ENCODE data around the gene IL16. TPM values are rescaled to one million over a fixed set of nuclear protein-coding genes. Genes with fewer than 3 reads are reported as not detected.

The IL16 gene
- total RNA-seq, 1 experiment from 2014 or later: 0.81 TPM

DNA sequence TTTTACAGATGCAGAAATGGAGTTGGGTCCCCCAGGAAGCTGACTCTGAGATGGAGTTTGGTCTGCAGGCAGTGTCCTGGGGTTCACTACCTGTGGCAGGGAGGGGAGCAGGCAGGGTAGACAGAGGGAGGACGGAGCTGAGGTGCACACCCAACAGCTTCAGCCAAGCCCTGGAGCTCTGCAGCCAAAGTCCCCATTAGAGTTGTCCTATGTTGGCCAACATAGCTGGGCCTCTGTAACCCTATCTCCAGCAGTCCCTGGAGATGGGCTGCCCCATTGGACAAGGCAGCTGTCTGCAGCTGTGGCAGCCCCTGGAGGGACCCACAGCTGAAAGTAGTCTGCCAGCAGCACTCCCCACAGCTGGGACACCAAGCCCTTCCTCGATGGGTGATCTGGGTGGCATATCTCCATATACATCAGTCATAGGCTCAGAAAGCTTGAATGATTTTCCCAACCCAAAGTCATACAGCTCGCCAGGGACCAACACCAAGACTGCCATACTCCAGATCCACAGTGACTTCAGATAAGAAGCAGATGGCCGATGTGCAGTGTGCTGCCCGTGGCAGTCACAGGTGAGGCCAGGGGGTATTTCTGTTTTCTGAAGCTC is 95.3 kb downstream of the IL16 start:
- DNase-seq (ENCODE audit: low read depth, low spot score) (no peak), ATAC-seq (no peak)
- Histone ChIP-seq H2AFZ (ENCODE audit: low read depth, low read length, poor library complexity, severe bottlenecking) (no peak overlapping the region), H3K27me3 (ENCODE audit: insufficient read depth, low read length) (no peaks in the 10 kb centered on the region), H3K9me2 (ENCODE audit: insufficient read depth) (no peaks in the 10 kb centered on the region), H3K4me1 (ENCODE audit: control insufficient read depth in 1 of 2, insufficient read depth in 2 of 2, low read length in 2 of 2) (peaks cover 3 to 7% of the 10 kb centered on the region in 2 experiments), H3K4me3 (replicated peaks in 1 of 2; ENCODE audit: low read depth in 1 of 2, low read length in 2 of 2) (no peak overlapping the region), H4K20me1 (ENCODE audit: insufficient read depth) (no peaks in the 10 kb centered on the region), H3K9ac (ENCODE audit: low read length) (no peak overlapping the region), H3K27ac (ENCODE audit: low read depth, low read length) (no peak overlapping the region), H3K79me2 (ENCODE audit: insufficient read depth, low read length) (no peaks in the 10 kb centered on the region), H3K9me3 (ENCODE audit: control insufficient read depth in 1 of 2, insufficient read depth in 1 of 2, low read depth in 1 of 2, low read length in 2 of 2) (no peaks in the 10 kb centered on the region), H3K4me2 (ENCODE audit: low read length) (no peak overlapping the region), H3K36me3 (ENCODE audit: control insufficient read depth in 1 of 2, insufficient read depth in 2 of 2, low read length in 2 of 2) (no peaks in the 10 kb centered on the region)
- RAD21 ChIA-PET (ENCODE audit: low non-redundant PET in 1 of 2, low total read pairs in 2 of 2, uncharacterized antibody in 2 of 2, unreplicated experiment in 2 of 2): no interaction called here
- intact Hi-C loops (cut with micrococcal nuclease): no loop called here
- BruUV-seq (replicated peaks): no TSS peak
- POLR2A ChIA-PET: interaction anchor here (1.2 kb wide), 1 partner anchor 32 kb away, joined by 3 read pairs; the partner anchor contains the start of gene STARD5
- CTCF ChIA-PET: interaction anchor here (1.0 kb wide), 1 partner anchor 17 kb away, joined by 3 read pairs; no protein-coding TSS in a partner anchor
- TF ChIP-seq EZH2 (IDR thresholded peaks at IDR 0.05) (no peak), CEBPB (IDR thresholded peaks at IDR 0.05; ENCODE audit: low read depth) (no peak), YY1 (IDR thresholded peaks at IDR 0.05; ENCODE audit: extremely low read depth, insufficient replicate concordance, low read depth, low read length) (no peak), EZH2phosphoT487 (IDR thresholded peaks at IDR 0.05; ENCODE audit: borderline replicate concordance) (no peak), EGR1 (IDR thresholded peaks at IDR 0.05; ENCODE audit: low read depth) (no peak), ZNF274 (IDR thresholded peaks at IDR 0.05; ENCODE audit: low read depth, low read length) (no peak), ZFX (IDR thresholded peaks at IDR 0.05) (no peak), JUND (IDR thresholded peaks at IDR 0.05) (no peak), POLR2AphosphoS5 (IDR thresholded peaks at IDR 0.05; ENCODE audit: low read depth, low read length) (no peak), ELF1 (IDR thresholded peaks at IDR 0.05; ENCODE audit: borderline replicate concordance, low read depth) (no peak)
- TF ChIP-seq, protein P1, sequence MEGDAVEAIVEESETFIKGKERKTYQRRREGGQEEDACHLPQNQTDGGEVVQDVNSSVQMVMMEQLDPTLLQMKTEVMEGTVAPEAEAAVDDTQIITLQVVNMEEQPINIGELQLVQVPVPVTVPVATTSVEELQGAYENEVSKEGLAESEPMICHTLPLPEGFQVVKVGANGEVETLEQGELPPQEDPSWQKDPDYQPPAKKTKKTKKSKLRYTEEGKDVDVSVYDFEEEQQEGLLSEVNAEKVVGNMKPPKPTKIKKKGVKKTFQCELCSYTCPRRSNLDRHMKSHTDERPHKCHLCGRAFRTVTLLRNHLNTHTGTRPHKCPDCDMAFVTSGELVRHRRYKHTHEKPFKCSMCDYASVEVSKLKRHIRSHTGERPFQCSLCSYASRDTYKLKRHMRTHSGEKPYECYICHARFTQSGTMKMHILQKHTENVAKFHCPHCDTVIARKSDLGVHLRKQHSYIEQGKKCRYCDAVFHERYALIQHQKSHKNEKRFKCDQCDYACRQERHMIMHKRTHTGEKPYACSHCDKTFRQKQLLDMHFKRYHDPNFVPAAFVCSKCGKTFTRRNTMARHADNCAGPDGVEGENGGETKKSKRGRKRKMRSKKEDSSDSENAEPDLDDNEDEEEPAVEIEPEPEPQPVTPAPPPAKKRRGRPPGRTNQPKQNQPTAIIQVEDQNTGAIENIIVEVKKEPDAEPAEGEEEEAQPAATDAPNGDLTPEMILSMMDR (IDR thresholded peaks at IDR 0.05 in 2 of 3, conservative IDR thresholded peaks at IDR 0.05 in 1 of 3; ENCODE audit: borderline replicate concordance in 1 of 3, insufficient read depth in 1 of 3, low read depth in 2 of 3, low read length in 2 of 3): no peak
- TF ChIP-seq, protein P2, sequence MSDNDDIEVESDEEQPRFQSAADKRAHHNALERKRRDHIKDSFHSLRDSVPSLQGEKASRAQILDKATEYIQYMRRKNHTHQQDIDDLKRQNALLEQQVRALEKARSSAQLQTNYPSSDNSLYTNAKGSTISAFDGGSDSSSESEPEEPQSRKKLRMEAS (IDR thresholded peaks at IDR 0.05): no peak

Measured in HCT116 (cell line).